GM10847 (cell line): ENCODE data around the gene PDE7B.

ENCODE experiments used
- POLR2A ChIP-seq: IDR thresholded peaks from 2 replicates; pipeline ENCODE4 v1.6.1; 2011; ENCODE audit not compliant: insufficient read length; ENCODE audit errors: extremely low read depth

The PDE7B gene

DNA sequence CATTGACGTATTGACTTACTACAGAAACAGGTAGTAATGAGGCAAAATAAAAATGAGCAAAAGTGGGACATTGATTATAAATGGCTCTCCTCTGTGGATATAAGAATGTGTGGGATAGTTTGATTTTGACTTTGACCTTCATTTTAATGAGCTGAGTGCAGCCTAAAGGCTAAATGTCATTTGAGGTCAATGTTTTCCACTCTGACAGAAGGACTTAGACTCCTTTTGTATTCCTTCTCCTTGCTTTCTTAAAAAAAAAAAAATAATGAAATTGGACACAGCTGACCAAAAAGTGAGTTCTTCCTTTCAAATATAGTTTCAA lies 330.0 kb downstream of the PDE7B start:
- TF ChIP-seq POLR2A, result no peak

GRCh38 chr6:136181861-136182260 lies 330.4 kb downstream of the PDE7B start:
- TF ChIP-seq POLR2A, result no peak

- TF ChIP-seq POLR2A, result no peak
Observed at GRCh38 chr6:136184738-136185137, 333.2 kb downstream of the PDE7B start.

DNA sequence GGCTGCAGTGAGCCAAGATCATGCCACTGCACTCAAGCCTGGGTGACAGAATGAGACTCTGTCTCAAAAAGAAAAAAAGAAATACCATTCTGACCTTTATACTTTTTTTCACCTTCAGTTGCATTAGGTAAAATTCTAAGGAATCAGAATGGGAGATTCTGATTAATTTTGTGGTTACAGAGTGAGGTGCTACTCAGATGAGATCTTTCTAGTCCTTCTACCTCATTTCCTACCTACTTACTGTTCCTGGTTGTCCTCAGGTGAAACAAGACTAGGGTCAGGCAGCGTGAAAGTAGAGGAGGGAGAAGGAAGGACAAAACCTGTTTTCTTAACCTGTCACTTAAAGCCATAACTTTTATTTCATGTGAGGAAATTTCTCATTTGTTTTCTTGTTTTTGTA lies 334.9 kb downstream of the PDE7B start:
- TF ChIP-seq POLR2A, result no peak

GRCh38 chr6:136188486-136188885 lies 337.0 kb downstream of the PDE7B start:
- TF ChIP-seq POLR2A, result no peak

- no peak for TF ChIP-seq POLR2A
Observed at GRCh38 chr6:136189104-136189503, 337.6 kb downstream of the PDE7B start.

DNA sequence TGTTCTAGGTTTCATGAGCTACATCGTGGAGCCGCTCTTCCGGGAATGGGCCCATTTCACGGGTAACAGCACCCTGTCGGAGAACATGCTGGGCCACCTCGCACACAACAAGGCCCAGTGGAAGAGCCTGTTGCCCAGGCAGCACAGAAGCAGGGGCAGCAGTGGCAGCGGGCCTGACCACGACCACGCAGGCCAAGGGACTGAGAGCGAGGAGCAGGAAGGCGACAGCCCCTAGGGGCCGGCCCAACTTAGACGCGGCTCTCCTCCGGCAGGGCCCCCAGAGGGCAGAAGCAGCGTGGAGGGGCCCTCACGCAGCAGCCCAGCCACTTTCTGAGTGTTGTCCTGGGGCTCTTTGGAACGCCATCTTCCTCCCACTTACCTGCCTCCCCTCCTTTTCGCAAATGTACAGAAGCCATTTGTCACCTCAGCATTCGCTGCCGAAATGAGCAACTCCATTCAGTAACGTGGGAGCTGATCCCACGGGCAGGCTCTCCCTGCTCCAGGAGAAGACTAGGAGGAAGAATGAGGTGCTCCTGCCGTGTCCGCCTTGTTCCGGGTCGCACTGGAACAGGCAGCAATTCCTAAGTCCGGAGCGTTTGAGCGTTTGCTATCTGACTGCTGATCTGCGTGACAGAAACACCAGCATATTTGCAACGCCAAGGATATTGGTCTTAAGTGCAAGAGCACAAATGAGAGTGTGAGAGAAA lies 340.3 kb downstream of the PDE7B start:
- no peak for TF ChIP-seq POLR2A

GRCh38 chr6:136192902-136193301 lies 341.4 kb downstream of the PDE7B start:
- TF ChIP-seq POLR2A, result no peak

DNA sequence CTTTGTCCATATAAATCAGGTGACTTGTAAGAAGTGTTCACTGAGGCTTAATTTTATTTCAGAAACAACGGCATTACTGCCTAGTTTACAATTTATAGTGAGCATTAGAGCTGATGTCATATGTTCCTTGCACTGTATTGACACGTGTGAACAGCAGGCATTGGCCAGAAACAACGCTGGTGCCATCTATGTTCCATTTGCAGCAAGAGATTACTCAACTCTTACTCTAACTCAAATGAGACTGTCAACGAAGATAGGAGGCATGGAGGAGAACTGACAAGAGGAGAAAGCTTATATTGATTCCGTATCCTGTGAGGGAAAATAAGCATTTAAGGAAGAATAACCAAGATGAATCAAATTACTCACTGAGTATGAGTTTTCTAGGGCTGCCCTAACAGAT lies 350.2 kb downstream of the PDE7B start:
- TF ChIP-seq POLR2A, result no peak

GRCh38 chr6:136208783-136209182 lies 357.3 kb downstream of the PDE7B start:
- no peak for TF ChIP-seq POLR2A

DNA sequence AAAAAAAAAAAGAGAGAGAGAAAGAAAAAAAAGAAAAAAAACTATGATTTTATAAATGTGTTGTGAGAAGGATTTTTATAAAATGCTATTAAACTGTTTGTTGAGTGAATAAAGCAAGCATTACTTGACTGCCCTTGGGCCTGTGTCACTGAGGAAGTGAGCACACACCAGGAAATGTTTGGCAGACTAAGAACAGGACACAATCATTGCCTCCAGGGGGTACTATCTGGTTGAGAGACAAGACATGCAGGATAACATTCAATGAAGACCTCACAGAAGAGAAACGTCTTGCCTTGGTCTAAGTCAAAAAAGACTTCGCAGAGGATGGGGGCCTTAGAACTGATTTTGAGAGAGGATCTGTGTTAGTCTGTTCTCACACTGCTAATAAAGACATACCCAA lies 358.0 kb downstream of the PDE7B start:
- TF ChIP-seq POLR2A, result no peak

GRCh38 chr6:136210398-136211165 lies 359.1 kb downstream of the PDE7B start:
- no peak for TF ChIP-seq POLR2A

- no peak for TF ChIP-seq POLR2A
Observed at GRCh38 chr6:136212608-136213007, 361.1 kb downstream of the PDE7B start.

GRCh38 chr6:136213012-136213539 lies 361.6 kb downstream of the PDE7B start:
- no peak for TF ChIP-seq POLR2A

GRCh38 chr6:136213853-136214252 lies 362.4 kb downstream of the PDE7B start:
- TF ChIP-seq POLR2A, result no peak
